RPMI7951 (cell line): ENCODE measurements around the gene RAB8A. TPM values are rescaled to one million over a fixed set of nuclear protein-coding genes. Genes with fewer than 3 reads are reported as not detected.
"Not testable (repeated sequence)": the region's sequence is repeated elsewhere in the genome, so short reads cannot be mapped to it uniquely, and the experiment has no call there.

ENCODE experiments used
- DNase-seq: peaks from one replicate; pipeline ENCODE4 v3.0.0-alpha.2; 2012; ENCODE audit warnings: low read depth
- total RNA-seq: library from RNA; depleted of rRNA; stranded (reverse); fragments of >200 nt; shearing (Covaris generic); gene quantifications from 2 replicates; pipeline ENCODE4 v1.2.3, GENCODE V29; 2014

RAB8A gene
- total RNA-seq, 1 experiment from 2014 or later = 111 TPM

- DNase-seq = no peak
Measured at GRCh38 chr19:16112778-16113177, 1.1 kb downstream of the RAB8A start.

- DNase-seq = no peak
Measured at GRCh38 chr19:16113727-16114126, 2.0 kb downstream of the RAB8A start.

GRCh38 chr19:16115301-16116039 is 3.8 kb downstream of the RAB8A start:
- no peak for DNase-seq

- no peak for DNase-seq
Measured at GRCh38 chr19:16116067-16116466, 4.4 kb downstream of the RAB8A start.

DNA sequence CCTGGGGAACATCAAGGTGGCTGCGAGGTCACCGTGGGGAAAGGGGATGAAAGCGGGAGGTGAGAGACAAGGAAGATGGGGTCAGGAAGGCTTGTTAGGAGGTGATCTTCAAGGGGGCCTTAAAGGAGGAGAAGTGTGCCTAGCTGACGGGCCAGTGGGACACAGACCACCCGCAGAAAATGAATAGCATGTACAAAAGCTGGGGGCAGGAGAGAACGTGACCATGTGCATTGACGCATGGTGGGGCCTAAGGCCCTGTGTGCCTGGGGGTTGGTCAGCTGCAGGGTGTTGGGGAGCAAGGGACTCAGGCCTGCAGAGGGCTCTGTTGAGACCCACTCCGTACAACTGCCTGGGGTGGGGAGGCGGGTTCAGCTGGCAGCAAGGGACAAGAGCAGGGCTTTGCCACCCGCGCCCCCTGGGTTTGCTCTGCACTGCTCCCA is 5.9 kb downstream of the RAB8A start:
- DNase-seq = no peak

DNA sequence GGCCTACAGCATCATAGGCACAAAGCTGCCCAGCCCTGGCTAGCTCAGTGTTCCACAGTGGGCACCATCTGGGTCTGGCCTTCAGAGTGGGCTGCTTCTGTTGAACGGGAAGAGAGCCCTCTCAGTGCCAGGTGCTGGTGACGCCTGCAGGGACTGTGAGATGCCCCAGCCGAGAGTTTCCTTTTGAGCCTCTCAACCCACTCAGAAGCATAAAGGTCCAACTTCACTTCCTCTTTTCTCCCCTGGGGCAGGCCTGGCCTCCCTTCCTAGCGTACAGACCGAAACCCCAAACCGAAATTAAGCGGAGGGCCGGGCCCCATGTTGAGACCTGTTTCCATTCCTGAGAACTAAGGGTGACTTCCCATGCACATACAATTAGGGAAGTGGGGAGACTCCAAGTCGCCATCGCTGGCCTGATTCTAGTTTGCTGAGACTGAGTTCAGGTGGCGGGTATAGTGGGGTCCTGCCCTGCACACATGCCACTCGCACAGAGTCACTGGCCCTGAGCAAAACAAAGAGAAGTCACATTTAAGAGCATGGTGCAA is 6.9 kb downstream of the RAB8A start:
- DNase-seq = no peak

- DNase-seq = not testable (repeated sequence)
Measured at GRCh38 chr19:16119075-16119857, 7.6 kb downstream of the RAB8A start.

DNA sequence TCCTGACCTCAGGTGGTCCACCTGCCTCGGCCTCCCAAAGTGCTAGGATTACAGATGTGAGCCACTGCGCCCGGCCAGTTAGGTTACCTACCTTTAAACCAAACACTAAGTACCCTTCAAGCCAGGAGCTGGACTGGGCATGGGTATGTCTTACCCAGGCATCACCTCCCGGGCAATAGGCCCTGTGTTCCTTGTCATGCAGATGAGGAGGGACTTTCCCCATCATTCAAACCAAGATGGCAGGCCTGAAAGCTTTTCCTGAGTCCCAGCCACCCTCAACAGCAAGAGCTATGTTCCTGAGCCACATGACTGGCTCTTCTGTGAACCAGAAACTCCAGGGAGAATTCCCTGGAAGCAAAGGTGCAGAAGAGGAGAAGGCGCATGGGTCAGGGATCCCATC is 9.5 kb downstream of the RAB8A start:
- no peak for DNase-seq

- DNase-seq = no peak
Measured at GRCh38 chr19:16121967-16122366, 10.3 kb downstream of the RAB8A start.

DNA sequence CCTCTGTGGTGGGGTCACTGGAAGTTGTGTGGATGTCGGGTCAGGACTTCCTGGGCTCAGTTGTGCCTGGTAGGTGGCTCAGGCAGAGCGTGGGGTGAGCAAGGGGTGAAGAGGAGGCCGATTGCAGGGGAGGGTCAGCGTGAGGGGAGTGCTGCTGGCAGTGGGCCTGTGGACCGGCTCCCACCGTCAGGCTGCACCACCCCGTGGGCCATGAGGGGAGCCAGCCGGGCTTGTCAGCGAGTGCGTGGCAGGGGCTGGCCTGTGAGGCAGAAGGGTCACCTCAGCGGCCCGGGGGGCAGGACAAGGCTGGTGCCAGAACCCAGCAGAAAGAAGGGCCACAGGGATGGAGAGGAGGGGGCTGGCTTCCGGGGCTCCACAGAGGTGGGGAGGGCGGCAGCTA is 13.3 kb downstream of the RAB8A start:
- DNase-seq = no peak

DNA sequence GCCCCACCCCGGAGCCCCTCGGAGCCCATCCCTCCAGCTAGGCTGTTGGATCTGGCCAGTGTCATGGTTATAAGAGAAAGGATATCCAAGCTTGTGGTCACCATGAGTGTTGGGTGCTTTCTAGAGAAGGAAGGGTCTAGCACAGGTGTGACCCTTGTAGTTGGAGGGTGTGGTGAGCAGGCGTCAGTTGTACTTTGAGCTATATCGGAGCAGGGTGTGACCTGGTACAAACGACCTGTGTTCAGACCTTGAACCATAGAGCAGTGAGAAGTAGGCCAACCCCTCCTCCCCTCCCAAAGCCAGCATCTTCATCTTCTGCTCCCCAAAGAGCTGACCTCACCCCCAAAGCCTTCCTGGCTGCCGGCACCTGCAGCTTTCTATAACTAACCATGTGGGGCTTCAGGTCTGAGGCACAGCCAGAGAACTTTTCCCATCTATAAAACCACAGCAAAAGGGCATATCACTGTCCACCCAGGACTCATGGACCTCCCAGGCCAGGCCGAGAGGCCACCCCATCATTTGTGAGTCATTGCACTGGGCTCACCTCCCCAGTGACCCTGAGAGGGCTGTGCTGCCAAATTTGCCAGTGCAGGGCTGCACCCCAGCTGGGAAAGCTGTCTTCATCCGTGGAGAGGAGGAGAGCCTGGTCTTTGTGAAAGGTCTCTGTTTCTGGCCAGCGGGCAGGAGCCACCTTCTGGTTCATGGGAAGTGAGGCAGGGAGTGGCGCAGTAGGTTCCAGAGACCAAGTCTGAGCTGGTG is 14.2 kb downstream of the RAB8A start:
- DNase-seq = no peak

DNA sequence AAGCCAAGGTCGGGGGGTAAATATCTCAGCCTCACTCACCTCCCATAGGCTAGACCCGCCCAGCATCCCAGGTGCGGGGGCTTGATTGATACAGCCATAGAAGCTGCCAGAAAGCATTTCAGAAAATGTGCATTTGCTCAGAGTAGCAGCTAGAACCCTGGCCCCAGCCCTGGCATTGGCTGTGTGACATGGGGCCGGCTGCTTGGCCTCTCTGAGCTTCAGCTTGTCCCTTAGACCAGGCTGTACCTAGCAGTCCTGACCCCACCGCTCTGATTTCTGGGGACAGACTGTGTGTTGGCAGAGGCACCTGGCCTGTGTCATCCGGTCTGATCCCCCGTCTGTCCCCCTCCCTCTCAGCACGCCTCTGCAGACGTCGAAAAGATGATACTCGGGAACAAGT is 15.4 kb downstream of the RAB8A start:
- no peak for DNase-seq

DNA sequence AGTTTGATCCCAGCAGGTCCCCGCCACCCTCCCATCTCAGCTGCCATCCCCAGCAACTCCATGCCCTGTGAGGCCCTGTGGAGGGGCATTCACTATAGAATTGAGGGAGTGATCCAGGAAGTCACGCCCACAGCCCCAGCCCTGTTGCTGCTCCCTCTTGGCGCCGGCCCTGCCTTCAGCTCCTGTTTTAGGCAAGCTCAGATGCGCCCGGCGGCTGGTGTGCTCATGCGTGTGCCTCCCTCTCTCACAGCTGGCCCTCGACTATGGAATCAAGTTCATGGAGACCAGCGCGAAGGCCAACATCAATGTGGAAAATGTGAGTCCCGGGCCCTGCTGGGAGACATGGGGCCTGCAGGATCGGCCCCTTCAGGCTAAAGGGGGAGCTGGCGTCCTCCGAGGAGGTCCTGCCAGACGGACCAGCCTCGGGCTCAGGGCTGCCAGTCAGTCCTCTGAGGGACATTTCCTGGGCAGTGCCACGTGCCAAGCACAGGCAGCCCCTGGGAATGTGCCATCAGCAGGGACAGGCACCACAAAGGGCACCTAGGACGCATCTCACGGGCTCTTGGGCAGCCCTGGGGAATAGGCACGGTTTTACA is 16.2 kb downstream of the RAB8A start:
- no peak for DNase-seq

GRCh38 chr19:16131648-16132047 is 20.0 kb downstream of the RAB8A start:
- no peak for DNase-seq

- no peak for DNase-seq
Measured at GRCh38 chr19:16133818-16134217, 22.1 kb downstream of the RAB8A start.

DNA sequence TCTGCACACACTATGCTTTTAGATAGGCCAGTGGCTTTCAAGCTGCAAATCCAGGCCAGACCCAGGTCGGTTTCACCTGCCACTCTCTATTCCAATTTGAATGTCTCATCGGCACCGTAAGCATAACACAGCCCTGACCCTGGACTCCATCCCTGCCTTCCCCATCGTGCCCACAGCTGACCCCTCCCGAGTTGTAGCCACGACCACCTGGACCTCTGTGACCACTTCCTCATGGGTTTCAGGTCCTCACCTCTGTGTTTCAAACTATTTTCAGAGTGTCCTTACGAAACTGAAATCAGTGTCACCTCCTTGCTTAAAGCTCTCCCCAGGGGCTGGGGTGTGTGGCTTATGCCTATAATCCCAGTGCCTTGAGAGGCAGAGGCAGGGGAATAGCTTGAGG is 22.8 kb downstream of the RAB8A start:
- no peak for DNase-seq

GRCh38 chr19:16135430-16136127 is 23.9 kb downstream of the RAB8A start:
- no peak for DNase-seq

DNA sequence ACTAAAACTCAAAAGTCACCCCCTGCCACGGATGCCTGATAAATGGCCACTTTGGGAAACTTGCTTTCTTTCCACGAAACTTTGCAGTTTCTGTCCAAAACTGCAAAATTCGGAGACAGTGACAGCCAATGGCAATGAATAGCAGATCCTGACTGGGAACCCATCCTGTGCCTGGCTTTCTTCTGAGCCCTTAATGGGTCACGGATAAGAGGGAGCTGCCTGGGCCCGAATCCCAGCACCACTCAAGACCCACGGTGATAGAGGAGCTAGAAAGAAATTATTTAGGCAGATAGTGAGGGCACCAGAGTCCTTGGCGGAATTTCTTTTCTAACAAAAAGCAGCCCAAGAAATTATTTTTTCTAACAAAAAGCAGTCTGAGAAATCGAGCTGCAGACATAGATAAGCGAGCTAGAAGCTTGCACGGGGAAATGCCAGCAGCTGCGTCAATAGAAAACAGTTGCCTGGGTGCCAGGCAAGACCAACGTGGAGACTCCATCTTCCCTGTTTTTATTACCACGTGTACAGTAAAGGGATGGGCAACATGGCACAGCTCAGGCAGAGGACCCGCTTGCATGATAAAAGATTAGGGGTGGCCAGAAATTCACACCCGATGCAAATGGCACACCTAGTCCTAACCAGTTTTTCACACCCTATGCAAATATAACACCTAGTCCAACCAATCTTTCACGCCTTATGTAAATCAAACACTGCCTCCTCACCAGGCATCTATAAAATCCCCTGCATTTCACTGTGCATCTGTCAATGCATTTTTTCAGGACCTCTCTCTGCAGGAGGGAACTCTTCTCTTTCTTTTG is 24.7 kb downstream of the RAB8A start:
- DNase-seq = no peak

DNA sequence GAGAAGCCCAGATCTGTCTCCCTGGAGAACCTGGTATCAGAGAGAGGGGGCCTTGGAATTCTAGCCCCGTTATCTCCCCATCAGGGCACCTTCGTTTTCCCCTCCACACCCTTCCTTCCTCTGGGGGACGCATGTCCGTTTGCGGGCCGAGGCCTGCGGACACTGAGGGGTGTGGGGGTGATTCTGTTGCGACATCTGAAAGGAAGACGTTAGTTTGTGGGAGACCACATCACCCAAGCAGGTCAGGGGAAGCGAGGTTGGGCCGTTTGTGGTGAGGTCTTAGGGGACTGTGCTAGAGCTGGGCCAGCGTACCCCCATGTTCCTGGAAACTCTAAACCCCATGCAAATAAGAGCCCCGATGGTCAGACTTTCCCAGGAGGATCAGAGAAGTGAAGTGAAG is 28.1 kb downstream of the RAB8A start:
- no peak for DNase-seq

GRCh38 chr19:16141043-16141442 is 29.4 kb downstream of the RAB8A start:
- no peak for DNase-seq
